T-helper 2 cell treated with Interferon-gamma antibody and Interleukin-4, amounts not matched to agents 100 ng/mL and 5 ng/mL, for 36 hours (primary cell): Measurements from ENCODE around the gene CSRP2. TPM values are rescaled to one million over a fixed set of nuclear protein-coding genes. Genes with fewer than 3 reads are reported as not detected.

ENCODE experiments used
- intact Hi-C: fragments of 100-400 bp; cut with micrococcal nuclease; formaldehyde crosslinking; loops from one replicate; pipeline ENCODE4 v1.15.1; 2023
- total RNA-seq: library from RNA; stranded (reverse); gene quantifications from 2 replicates; pipeline ENCODE4 v1.2.3, GENCODE V29; 2022

The CSRP2 gene
- total RNA-seq, 1 donor from 2014 or later: 0.11 TPM

DNA sequence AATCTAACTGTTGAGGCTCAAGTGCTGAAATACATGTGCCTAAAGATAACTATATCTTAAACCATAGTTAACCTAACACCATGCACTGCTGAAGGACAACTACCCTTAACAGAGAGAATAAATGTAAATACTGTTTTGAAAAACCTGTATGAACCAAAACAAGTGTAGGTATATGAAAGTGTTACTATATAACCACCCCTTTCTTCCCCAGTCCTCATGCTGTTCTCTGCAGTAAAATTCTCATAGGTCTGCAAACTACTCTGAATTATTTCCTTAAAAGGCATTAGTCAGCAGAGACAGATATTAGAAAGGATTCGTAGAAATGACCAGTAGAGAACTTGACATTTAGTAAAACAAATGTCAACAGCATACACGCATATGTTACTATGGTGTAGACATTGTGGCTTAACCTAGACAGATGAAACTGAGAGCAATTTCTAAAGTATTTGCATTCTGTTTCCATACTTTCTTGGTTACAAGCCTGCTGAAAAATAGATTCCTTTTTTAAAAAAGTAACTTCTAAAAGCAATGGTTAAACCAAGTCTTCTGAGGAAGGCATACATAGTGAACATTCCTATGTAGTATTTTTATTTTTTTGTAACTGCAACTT is 13.9 kb downstream of the CSRP2 start:
- intact Hi-C loops: no loop called here

DNA sequence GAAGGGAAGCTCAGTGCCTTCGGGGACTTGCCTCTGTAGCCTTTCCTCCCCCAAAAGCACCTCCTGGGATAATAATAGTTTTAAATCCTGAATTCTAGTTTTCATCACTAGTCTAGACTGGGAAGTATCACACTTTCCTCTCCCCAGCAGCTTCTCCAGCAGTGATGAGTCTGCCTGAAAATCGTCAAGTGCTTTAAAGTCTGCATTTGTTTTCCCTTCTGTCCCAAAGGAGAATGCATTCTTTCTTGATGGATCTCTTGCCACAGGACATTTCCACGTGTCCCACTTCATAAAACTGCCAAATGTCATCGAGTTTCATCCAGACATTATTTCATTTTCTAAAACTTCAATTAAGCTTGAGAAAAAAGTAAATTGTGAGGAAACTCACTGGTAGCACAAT is 15.0 kb downstream of the CSRP2 start:
- intact Hi-C loops: no loop called here

DNA sequence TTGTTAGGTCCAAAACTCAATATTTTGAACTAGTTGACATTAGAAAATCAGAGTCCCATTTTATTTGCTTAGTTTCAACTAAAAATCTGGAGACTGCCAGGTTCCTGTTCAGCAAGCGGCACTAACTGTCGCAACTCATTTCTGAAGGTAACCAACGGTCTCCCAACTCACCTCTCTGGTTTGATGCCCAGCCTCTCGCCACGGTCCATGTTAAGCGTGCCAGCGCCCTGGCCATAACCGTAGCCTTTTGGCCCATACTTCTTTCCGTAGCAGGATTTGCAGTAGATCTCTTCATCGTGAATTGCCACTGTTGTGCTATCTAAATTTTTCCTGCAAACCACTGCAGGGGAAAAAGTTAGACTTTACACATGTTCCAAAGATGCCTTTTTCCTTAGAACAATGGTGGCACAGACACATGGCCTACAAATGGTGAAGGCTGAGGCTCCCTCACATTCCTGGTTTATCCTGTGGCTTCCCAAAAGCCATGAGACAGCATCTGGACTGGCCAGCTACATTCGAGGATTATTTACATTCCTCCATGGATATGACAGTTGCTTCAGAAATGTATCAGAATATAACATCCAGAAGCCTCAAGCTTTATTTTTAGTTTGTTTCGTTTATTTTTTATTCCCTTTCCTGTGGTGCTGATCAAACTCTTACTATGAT is 15.7 kb downstream of the CSRP2 start:
- intact Hi-C loops: no loop called here

DNA sequence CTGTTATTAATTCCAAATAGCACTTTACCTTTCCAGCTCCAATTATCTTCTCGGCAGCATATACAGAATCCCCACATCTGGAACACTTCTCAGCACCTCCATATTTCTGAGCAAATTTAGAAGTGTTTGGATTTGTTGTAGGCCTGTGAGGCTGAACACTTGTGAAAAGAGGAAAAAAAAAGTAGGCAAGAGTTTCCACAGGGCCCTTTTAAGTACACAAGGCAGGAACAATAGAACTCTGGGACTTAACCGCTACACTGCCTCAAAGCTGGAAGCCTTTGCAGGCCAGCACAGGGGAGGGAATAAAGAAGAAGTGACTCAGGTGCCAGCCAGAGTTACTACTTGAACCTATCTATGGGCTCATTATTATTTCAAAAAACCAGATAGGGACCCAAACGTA is 18.6 kb downstream of the CSRP2 start:
- intact Hi-C loops: no loop called here

DNA sequence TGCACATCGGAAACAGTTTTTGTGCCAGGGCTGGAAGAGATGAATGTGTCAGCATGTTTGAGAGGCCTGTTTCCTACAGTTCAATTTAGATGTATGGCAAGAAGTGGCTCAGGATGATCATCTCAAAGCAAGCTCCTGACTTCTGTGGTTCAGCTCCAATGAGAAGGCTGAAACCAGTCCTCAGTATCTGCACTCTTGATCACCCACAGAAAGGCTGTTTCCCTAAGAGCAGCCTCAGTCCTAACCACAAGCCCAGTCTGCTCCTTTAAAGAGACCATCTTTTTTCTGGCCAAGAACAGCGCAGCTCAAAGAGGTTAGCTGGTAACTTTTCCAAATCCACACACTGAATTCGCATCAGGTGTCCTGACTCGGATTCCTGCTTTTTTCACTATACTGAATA is 19.2 kb downstream of the CSRP2 start:
- intact Hi-C loops: no loop called here

DNA sequence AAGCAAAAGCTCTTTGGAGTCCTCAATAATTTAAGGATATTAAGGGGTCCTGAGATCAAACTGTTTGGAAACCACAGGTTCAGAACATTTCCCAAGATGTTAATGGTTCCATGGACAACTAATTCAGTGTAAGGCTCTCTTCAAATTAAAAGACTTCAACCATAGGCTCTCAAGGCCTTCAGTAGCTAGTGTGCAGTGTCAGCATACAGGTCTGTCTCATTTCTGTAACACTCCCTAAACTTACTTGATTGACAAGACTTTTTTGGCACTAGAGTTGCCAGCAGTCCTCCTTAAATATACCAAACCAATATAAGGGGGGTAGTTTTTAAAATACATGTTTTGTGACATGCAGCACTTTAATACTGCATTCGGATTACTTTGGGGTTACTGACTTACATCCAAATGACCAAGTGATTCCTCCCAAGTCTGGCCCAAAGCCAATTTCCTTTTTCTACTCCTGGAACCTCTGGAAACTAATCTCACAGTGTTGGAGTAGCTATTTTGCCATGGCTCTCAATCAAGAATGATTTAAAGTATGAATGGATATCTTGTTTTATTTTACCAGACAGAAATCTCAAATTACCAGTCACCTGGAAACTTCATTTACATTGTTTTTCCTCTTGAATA is 22.7 kb downstream of the CSRP2 start:
- intact Hi-C loops: no loop called here

DNA sequence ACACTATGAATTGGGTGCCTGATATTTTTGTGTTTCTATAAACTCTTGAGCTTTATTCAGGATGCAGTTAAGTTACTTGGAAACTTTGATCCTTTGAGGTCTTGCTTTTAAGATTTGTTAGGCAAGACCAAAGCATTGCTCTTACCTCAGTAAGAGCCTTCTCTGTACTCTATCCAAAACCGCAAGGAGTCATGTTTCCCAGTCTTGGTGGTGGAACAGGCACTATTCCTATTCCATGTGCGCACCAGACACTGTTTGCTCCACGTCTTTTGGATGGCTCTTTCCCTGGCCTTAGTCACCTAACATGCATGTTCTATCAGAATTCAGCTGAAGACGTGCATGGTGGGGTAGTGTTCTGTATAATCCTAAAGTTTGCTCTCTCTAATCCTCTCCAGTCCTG is 23.5 kb downstream of the CSRP2 start:
- intact Hi-C loops: no loop called here

DNA sequence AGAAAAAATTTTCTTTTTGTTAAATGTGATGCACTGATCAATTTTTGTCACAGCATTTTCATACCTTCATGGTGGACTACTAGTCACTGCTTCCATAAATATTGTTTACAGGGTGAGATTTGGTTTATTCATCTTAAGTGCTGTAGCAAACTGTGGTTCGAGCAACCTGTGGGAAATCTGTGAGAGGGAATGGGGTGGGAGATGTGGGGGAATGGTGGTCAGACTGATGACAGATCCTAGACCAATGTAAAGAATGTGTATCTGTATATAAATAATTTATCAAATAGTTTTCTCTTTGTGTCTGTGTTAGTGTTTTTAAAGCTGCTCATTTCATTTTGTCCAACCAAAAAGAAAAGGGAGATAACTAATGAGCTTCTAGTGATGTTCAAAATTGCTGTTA is 26.7 kb downstream of the CSRP2 start:
- intact Hi-C loops: no loop called here

DNA sequence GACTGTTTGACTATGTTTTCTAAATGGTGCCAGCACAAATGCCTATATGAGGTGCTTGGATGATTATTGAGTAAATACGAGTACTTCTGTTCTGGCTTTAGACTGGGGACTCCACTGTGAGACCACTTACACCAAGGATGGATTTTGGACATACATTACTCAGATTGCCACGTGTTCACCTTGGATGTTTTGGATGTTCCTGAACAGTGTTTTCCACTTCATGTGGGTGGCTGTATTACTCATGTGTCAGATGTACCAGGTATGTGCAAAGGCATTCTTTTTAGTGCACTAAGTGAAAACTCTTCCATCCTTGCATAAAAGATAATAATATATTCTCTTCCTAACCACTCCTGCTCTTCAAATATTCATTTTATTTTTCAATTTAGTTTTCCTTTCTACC is 30.7 kb downstream of the CSRP2 start:
- intact Hi-C loops: no loop called here

DNA sequence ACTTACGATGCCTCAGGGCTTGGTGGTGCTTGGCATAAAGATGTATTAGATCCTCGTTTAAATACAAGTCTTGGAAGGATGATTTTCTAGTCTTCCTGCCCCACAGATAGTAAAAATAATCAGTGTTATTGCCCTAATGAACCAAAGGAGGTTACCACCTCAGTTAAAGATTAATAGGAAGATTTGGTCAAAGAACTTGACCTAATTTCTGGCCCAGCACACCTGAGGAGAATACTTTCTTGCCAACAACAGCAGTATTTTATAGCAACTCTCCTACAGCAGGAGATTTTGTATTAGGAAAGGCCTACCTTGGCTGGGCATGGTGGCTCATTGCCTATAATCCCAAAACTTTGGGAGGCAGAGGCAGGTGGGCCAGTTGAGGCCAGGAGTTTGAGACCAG is 31.6 kb downstream of the CSRP2 start:
- intact Hi-C loops: no loop called here

DNA sequence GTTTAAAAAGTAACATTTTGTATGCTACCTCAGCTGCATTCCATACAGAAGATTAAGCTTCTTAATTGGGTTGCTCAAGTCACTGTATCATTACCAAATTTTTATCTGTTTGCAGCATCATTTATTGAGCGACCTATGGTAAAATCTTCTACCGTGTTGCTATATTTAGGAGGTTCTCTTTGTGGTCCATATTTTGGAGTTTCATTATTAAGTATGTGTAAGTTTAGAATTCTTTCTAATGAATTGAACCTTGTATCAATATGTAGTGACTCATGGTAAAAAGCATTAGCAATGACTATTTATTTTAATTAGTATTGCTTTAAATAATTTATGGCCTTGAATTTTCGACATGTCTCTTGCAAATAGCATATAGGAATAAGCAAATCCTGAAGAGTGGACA is 42.2 kb downstream of the CSRP2 start:
- intact Hi-C loops: no loop called here

DNA sequence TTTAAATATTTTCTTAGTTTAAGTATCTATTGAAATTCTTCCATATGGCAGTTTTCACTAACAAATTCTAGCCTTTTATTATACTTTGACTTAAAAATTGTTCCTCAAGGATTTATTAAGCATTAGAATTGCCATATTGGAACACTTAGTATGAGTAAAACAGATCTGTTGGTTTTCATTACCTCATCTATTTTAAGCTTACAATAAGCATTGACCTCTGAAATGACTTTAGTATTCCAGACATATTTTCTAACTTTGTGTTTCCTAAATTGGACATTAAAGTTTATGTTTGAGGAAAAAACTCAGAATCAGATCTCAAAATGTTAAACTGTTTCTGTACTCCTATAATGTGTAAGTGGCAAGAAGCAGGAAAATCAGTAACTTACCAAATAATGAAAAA is 48.4 kb downstream of the CSRP2 start:
- intact Hi-C loops: no loop called here

DNA sequence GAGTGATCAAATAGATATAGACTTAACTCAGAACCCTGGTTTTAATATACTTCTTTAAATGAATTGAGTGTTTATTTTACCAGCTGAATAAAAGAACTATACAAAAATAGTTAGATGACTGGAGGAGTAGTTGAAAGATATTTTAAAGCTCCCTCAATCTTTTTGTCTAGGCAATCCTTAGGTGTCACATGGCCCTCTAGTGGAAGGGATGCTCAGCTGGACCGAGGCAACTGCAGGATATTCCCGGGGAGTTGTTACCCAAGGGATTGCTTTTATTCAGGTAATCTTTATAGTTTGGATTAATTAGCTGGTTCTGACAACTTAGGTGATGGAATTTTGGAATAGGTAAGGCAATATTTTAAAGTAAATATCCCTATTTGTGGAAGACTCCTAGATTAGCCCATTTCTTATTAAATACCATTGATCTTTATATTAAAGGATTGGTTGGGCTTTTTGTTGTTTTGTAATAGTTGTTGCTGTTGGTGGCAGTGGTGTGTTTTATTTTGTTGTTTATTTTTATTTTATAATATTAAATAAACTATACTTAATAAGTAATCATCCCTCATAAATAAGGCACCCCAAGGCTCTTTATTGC is 57.8 kb downstream of the CSRP2 start:
- intact Hi-C loops: no loop called here

DNA sequence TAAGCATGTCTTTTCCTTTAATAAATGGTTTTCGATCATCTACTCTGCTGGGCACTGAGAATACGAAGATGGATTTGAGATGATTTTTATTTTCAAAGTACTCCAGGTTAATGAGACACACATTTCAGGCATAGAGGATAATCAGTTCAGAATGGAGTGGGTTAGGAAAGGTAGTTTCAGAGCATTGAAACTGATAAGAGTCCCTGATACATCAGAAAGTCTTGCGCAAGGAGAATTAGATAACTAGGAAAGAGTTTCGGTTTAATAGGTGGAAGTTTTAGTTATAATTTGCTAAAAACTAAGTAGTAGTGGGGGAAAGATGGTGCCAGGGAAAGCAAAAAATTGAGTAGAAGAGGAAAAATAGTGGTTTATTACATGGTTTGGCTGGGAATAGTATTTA is 64.8 kb downstream of the CSRP2 start:
- intact Hi-C loops: no loop called here

DNA sequence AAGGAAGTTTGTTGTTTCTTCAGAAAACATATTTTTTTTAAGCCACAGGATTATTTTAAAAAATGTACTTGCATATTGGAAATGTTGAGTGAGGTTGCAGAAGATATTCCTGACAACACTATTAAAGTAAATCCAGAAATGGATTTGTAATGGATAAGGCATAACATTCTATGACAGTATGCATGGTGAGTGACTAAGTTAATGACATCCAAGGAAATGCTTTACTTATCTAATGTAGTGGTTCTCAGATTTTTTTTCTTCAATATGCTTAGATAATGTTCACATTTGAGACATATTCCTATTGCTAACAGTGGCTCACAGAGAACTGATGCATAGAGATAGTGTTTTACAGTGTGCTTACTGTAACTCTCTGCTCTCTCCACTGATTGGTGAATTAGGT is 65.6 kb downstream of the CSRP2 start:
- intact Hi-C loops: no loop called here

DNA sequence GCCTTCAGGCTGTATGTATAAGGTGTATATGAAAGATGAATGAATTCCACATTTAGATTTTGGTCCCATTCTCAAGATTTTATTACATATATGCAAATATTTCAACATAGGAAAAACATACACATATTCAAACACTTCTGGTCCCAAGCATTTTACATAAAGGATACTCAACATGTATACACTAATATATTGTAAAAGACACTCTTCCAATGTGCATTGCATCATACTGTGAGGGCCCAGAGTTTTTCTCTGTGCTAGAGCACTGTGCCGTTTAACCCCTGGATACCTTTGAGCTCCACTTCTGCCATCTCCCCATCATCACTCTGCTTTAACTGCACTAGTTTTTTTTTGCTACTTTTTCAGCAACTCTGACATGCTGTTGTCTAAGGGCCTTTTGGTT is 66.8 kb downstream of the CSRP2 start:
- intact Hi-C loops: no loop called here

DNA sequence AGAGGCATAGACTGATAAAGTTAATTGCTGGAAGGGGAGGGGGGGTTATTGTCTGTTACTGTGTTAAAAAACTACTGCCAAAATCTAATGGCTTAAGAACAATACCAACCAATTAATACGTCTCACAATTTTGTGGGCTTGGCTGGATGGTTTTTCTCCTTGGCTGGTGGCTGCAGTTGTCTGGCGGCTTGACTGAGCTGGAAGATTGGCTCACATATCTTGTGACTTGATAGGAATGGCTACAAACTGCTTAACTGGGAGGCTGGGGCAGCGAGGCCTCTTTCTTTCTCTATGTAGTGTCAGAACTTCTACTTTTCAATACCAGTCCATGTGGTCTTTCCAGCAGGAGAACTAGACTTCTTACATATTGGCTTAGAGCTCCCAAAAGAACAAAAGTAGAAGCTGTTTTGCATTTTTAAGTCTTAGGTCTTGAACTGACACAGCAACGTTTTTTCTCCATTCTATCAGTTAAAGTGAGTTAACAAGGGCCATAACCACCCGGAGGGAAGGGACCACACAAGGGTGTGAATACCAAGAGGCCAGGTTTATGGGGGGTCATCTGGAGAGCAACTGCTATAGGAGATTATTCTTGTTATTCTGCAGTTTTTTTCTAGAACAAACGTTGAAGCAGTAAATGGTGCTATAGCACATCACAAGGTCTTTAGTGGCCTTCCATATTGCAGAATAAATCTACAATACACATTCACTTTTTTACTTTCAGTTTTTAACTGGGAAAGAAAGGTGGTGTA is 68.0 kb downstream of the CSRP2 start:
- intact Hi-C loops: no loop called here

Other genes with a start within 250 kb of the CSRP2 start
- 26.9 and 28.5 TPM in 2 replicates for gene ZDHHC17, start 114.9 kb downstream of the CSRP2 start, total RNA-seq
- gene E2F7, start 186.6 kb upstream of the CSRP2 start, total RNA-seq: 19.6 and 21.0 TPM in 2 replicates